NT2/D1 (cell line): ENCODE results near the gene SETD7.

Experiments
- DNase-seq: peaks from one replicate; pipeline ENCODE4 v3.0.0-alpha.2; 2011; ENCODE audit warnings: low read depth, low spot score
- H3K27me3 ChIP-seq: 2 replicates; pipeline ENCODE4 v1.6.0; 2011; ENCODE audit warnings: mild to moderate bottlenecking; ENCODE audit not compliant: insufficient read length, insufficient read depth
- H3K36me3 ChIP-seq: 2 replicates; pipeline ENCODE4 v1.6.1; 2011; ENCODE audit warnings: mild to moderate bottlenecking, low read length, mixed read lengths; ENCODE audit not compliant: insufficient read depth, insufficient read length
- H3K4me1 ChIP-seq: 2 replicates; pipeline ENCODE4 v1.5.1; 2011; ENCODE audit not compliant: insufficient read depth, insufficient read length
- H3K4me3 ChIP-seq: 2 replicates; pipeline ENCODE4 v1.5.1; 2011; ENCODE audit warnings: low read depth; ENCODE audit not compliant: insufficient read length
- H3K9ac ChIP-seq: 2 replicates; pipeline ENCODE4 v1.6.0; 2011; ENCODE audit warnings: low read depth; ENCODE audit not compliant: insufficient read length
- H3K9me3 ChIP-seq: 2 replicates; pipeline ENCODE4 v1.5.1; 2011; ENCODE audit warnings: mild to moderate bottlenecking, low read length; ENCODE audit not compliant: insufficient read depth
- SUZ12 ChIP-seq: IDR thresholded peaks from 2 replicates; pipeline ENCODE4 v1.6.1; 2011; ENCODE audit not compliant: insufficient read length, insufficient read depth; ENCODE audit errors: extremely low read depth
- YY1 ChIP-seq: IDR thresholded peaks from 2 replicates; pipeline ENCODE4 v1.6.1; 2011; ENCODE audit not compliant: insufficient read length, insufficient read depth
- ZNF274 ChIP-seq: IDR thresholded peaks from 2 replicates; pipeline ENCODE4 v1.6.1; 2011; ENCODE audit warnings: mild to moderate bottlenecking, low read depth, low read length

Gene SETD7

GRCh38 chr4:139540161-139540560, 15.9 kb downstream of the SETD7 start:
- no peak for DNase-seq
- H3K4me1 ChIP-seq = no peaks in the 10 kb centered on the region
- TF ChIP-seq ZNF274 (no peak), YY1 (no peak), SUZ12 (no peak)

GRCh38 chr4:139537292-139537691, 18.7 kb downstream of the SETD7 start:
- H3K9me3 ChIP-seq = no peaks in the 10 kb centered on the region
- no peak overlapping the region for H3K9ac ChIP-seq
- TF ChIP-seq YY1 (no peak), SUZ12 (no peak), ZNF274 (no peak)
- no peak overlapping the region for H3K4me3 ChIP-seq
- no peak for DNase-seq
- H3K4me1 ChIP-seq = no peaks in the 10 kb centered on the region
- H3K27me3 ChIP-seq = no peaks in the 10 kb centered on the region
- H3K36me3 ChIP-seq = peaks cover 35% of the 10 kb centered on the region

More at GRCh38 chr4:139540161-139540560, 15.9 kb downstream of the SETD7 start:
- Histone ChIP-seq H3K27me3 (no peaks in the 10 kb centered on the region), H3K36me3 (peaks cover 33% of the 10 kb centered on the region), H3K4me3 (no peak overlapping the region), H3K9ac (no peak overlapping the region), H3K9me3 (no peaks in the 10 kb centered on the region)

GRCh38 chr4:139535871-139536234, 20.2 kb downstream of the SETD7 start:
- Histone ChIP-seq H3K9ac (no peak overlapping the region), H3K4me3 (no peak overlapping the region), H3K4me1 (no peaks in the 10 kb centered on the region), H3K36me3 (peaks cover 28% of the 10 kb centered on the region), H3K27me3 (no peaks in the 10 kb centered on the region), H3K9me3 (no peaks in the 10 kb centered on the region)
- TF ChIP-seq YY1 = no peak
- TF ChIP-seq SUZ12 = no peak
- no peak for TF ChIP-seq ZNF274
- DNase-seq = no peak

- Histone ChIP-seq H3K9me3 (no peaks in the 10 kb centered on the region), H3K9ac (no peak overlapping the region), H3K4me1 (no peaks in the 10 kb centered on the region), H3K36me3 (peaks cover 25% of the 10 kb centered on the region), H3K27me3 (no peaks in the 10 kb centered on the region), H3K4me3 (no peak overlapping the region)
- TF ChIP-seq SUZ12 (no peak), YY1 (no peak), ZNF274 (no peak)
- DNase-seq = no peak
Observed at GRCh38 chr4:139535228-139535870, 20.7 kb downstream of the SETD7 start.

- H3K4me1 ChIP-seq = no peaks in the 10 kb centered on the region
- H3K36me3 ChIP-seq = peaks cover 27% of the 10 kb centered on the region
- H3K9ac ChIP-seq = no peak overlapping the region
- TF ChIP-seq ZNF274 (no peak), SUZ12 (no peak), YY1 (no peak)
- no peak for DNase-seq
- no peaks in the 10 kb centered on the region for H3K27me3 ChIP-seq
- no peaks in the 10 kb centered on the region for H3K9me3 ChIP-seq
- H3K4me3 ChIP-seq = no peak overlapping the region
Observed at GRCh38 chr4:139534287-139534950, 21.6 kb downstream of the SETD7 start.

- no peak for DNase-seq
- no peak overlapping the region for H3K4me3 ChIP-seq
- TF ChIP-seq YY1 (no peak), SUZ12 (no peak), ZNF274 (no peak)
- H3K4me1 ChIP-seq = no peaks in the 10 kb centered on the region
- H3K27me3 ChIP-seq = no peaks in the 10 kb centered on the region
- H3K9me3 ChIP-seq = no peaks in the 10 kb centered on the region
- H3K36me3 ChIP-seq = peaks cover 35% of the 10 kb centered on the region
- no peak overlapping the region for H3K9ac ChIP-seq
Observed at GRCh38 chr4:139533511-139533910, 22.5 kb downstream of the SETD7 start.

GRCh38 chr4:139532947-139533346, 23.1 kb downstream of the SETD7 start:
- peaks cover 41% of the 10 kb centered on the region for H3K36me3 ChIP-seq
- TF ChIP-seq SUZ12 (no peak), ZNF274 (no peak), YY1 (no peak)
- no peaks in the 10 kb centered on the region for H3K4me1 ChIP-seq
- H3K27me3 ChIP-seq = no peaks in the 10 kb centered on the region
- H3K9me3 ChIP-seq = no peaks in the 10 kb centered on the region
- DNase-seq = no peak
- H3K4me3 ChIP-seq = no peak overlapping the region
- no peak overlapping the region for H3K9ac ChIP-seq
